HG02763 (cell line): ENCODE results near the gene MUC22.
"Not testable (repeated sequence)": the region's sequence is repeated elsewhere in the genome, so short reads cannot be mapped to it uniquely, and the experiment has no call there.

Experiments
- ATAC-seq: cut with Tn5 transposase; IDR thresholded peaks from one replicate; pipeline ENCODE4 v1.9.1; 2021; ENCODE audit warnings: mild to moderate bottlenecking, moderate library complexity; ENCODE audit not compliant: unreplicated experiment

The MUC22 gene

DNA sequence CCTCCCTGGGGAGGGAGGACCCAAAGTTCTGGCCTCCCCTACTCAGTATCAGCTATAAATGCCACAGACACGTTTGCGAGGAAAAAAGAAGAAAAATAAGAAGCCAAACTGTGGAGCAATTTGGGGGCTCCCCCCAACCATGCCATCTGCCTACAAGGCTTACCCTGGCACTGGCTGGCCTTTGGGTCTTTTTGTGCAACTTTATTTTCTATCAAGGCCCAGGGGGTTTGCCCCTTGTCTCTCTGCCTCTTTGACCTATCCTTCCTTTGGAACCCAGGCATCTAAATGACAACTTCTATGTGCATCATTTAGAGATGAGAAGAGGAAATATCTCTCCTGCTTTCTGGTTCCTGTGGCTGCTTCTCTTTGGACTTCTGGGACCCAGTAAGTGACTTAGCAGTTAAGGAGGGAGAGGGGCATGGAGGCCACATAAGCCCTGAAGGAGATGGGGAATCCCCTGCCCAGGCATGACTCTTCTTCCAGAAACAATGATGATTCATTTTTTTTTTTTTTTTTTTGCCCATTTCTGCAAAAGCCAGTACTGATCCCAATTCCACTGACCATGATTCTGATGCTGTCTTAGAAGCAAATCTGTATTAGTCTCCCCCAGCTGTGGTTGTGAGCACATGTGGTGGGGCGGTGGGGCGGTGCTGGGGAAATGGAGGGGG is at the start of gene MUC22:
Gene MUC22, plus strand, starts transcription at position 82 of the 668 bp plus-strand sequence. Its CDS starts 233 bp downstream, at position 315.
- no peak for ATAC-seq

DNA sequence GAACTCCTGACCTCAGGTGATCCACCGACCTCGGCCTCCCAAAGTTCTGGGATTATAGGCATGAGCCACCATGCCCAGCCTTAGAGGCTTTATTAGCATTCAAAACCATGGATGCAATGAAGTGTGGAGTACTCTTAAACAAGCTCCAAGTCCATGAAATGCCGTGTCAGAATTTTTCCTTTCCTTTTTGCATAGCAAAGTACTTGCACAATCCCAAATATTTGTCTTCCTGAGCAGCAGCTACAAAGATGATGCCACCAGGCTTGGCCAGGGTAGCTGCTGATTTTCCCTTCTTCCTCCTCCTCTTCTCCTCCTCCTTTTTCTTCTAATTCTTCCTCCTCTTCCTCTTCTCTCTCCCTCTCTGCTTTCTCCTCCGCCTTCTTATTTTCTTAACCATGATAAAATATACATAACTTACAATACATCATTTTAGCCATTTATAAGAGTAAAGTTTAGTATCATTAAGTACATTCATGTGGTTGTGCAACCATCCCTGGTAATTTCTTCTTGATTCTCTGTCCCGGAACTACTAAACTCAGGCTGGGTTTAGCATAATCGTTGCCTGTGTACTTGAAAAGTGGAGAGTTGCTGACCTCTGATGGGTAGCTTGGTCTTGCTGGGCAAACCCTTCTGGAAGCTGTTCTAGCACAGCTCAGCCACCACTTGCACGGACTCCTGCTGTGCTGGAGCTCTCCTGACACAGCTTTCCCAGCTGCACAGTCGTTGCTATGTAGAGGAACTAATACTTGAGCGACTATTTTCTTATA is 49.2 kb upstream of the MUC22 start:
- no peak for ATAC-seq

DNA sequence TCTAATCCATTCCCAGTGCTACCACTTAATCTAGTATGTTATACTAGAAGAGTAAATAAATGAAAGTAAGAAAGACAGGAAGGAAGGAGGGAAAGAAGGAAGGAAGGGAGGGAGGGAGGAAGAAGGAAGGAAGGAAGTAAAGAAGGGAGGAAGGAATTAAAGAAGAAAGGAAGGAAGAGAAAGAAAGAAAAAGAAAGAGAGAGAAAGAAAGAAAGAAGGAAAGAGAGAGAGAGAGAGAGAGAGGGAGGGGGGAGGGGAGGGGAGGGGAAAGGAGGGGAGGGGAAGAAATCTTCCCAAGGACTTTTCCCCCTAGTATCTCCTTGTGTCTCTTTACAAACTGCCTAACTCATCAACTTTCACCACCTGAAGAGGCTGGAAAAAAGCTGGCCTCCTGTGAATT is 47.6 kb upstream of the MUC22 start:
- no peak for ATAC-seq

DNA sequence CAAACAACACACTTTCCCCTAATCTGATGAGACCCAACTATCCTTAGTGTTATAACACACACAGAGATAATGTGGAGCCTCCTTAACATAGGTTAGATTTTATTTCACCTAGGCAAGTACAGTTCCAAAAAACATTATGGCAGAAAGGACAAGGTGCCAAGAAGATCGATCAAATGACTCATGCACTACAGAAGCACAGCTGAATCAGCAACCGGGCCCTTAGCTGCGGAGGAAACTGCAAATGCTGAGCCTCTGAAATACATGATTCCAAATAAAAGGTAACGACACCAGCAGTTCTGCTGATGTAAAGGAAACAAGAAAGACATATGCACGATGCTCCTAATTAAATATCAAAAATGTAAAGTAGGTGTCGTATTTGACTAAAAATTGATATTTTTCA is 46.6 kb upstream of the MUC22 start:
- no peak for ATAC-seq

DNA sequence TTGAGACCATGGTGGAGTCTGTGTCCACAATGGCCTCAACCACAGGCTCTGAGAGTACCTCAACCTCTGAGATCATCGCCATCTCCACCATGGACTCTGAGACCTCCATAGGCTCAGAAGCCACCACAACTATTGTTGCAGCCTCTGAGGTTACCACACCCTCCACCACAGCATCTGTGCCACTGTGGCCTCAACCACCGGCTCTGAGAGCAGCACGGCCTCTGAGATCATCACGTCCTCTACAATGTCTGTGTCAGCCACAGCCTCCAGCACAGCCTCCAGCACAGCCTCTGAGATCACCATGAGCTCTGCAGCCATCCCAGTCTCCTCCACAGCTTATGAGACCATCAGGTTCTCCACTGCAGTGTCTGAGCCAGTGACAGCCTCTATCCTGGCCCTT is 46.2 kb upstream of the MUC22 start:
- ATAC-seq: no peak

DNA sequence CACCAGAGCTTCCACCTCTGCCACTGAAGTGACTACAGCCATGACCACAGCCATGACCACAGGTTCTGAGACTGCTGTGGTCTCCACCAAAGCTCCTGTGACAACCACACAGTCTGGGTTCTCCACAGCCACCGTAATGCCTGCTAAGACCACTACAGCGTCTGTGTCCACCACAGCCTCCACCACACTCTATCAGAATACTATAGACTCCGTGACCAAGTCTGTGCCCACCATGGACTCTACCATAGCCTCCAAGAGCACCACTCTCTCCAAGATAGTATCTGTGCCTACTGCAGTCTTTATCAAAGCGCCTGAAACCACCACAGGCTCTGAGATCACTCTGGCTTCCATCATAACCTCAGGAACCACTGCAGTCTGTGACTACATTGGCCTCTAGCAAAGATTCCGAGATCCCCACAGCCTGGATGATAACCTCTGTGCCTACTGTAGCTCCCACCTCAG is 45.1 kb upstream of the MUC22 start:
- no peak for ATAC-seq

DNA sequence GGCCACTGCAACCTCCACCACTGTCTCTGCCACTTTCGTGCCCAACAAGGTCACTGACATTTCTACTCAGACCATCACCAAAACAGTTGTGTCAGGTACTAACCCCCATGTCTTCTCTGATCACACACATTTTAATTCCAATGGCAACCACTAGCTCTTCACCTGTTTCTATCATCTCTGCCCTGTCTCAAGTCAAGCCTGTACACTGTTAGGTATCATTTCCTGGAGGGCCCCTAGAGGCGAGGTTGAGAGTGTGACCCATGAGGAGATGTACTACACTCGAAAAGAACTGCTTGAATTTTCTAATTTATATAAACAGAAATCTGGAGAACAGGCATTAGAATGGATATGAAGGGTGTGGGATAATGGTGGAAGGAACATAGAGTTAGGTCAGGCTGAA is 44.1 kb upstream of the MUC22 start:
- ATAC-seq: no peak

DNA sequence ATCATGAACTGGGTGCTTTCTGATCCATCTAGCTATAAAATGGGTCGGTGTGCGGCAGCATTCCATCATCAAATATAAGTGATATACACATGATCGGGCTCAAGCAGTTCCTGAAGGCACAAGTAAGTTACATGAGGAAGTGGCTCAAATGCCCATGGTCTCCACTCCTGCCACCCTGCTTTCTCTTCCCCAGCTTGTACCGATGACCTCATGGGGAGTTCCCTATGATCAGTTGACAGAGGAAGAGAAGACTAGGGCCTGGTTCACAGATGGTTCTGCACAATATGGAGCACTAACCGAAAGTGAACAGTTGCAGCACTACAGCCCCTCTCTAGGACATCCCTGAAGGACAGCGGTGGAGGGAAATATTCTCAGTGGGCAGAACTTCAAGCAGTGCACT is 41.1 kb upstream of the MUC22 start:
- ATAC-seq: not testable (repeated sequence)

DNA sequence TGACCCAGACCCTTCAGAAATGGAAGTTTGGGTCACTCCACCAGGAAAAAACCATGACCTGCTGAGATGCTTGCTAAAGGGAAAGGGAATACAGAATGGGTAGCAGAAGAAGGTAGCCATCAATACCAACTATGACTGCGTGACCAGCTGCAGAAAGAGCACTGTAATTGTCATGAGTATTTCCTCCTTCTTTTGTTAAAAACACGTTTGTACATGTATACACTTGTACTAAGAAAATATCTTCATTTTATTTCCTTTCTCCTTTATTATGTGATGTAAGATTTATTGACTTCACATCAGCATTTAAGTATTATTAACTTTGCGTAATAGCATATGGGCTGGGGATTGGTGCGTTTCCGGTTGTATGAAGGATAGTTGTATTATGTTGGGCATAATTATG is 39.3 kb upstream of the MUC22 start:
- ATAC-seq: no peak

DNA sequence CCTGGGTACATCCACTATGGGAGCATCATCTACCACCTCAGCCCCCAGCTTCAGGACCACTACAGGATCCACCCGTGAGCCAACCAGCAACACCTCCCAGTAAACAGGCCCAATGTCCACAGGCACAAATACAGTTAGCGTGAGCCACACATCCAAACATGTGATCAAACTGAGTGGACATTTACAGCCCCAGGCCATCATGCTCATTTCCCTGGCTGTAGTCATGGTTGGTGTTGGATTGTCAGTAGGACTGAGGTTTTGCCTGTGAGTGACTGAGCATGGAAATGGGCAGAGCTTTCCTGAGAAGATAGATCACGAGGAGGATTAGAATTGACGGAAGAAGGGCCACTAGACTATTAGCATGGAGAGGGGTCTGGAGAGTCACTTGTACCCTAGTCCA is 37.5 kb upstream of the MUC22 start:
- ATAC-seq: no peak

DNA sequence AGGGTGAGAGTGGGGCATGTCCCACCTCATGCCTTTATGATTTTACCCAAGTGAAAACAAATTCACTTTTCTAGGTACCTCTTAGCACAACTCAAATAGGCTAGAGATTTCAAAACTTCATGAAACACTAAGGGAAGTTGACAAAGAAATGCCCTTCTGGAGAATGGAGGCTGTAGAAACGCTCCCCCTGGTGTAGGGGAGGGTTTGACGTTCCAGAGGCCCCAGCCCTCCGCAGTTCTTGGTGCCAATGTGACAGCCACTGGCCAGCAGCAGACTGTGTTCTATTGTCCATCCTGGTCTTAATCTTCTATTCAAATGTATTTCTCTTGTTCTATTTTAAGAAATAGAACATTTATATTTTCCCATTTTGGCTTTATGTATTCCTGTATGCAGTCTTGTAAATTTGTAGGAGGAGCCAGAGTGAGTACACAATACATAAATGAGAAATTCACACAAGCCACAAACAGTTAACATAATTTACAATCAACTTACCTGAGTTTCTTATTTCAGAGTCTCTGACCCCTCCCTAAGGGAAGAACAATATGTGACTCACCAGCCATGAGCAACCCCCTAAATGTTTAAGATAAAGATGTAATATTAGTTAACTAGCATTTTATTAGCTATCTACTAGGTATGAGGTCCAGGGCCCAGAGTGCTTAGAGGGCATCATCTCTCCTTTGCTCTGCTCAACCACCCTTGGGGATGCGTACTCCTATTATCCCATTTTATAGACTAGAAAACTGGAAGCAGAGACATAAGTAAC is 35.6 kb upstream of the MUC22 start:
- ATAC-seq: no peak

DNA sequence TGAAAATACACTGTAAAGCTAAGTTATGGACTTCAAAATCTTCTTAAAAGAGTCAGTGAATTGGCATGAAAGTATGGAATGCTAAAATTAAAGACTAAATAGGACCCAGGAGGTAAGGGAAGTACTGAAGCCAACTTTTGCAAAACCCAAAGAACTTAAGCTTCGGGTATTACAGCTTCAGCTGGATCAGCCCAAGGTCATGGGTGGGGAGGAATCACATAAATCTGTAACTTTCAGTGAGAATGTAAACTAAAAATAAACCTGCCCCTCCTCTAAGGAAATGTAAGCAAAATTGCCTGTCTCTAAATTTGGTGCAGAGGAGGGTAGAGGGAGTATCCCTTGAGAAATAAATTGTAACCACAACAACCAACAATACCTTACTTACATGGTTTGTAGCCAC is 31.1 kb upstream of the MUC22 start:
- no peak for ATAC-seq

DNA sequence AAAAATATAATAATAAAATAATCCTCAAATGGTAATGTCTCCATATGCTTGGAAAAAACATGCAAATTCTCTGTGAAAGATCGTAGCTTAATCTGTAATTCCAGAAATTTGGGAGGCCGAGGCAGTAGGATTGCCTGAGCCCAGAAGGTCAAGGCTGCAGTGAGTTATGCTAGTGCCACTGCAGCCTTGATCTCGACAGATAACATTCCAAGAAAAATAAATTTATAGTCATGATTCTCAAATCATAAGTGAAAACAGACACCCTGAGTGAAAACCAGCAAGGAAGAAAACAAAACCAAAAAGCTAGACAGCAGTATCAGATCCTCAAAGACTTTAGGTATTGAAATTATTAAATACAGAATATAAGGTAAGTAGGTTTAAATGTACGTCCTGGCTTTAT is 30.6 kb upstream of the MUC22 start:
- ATAC-seq: no peak

DNA sequence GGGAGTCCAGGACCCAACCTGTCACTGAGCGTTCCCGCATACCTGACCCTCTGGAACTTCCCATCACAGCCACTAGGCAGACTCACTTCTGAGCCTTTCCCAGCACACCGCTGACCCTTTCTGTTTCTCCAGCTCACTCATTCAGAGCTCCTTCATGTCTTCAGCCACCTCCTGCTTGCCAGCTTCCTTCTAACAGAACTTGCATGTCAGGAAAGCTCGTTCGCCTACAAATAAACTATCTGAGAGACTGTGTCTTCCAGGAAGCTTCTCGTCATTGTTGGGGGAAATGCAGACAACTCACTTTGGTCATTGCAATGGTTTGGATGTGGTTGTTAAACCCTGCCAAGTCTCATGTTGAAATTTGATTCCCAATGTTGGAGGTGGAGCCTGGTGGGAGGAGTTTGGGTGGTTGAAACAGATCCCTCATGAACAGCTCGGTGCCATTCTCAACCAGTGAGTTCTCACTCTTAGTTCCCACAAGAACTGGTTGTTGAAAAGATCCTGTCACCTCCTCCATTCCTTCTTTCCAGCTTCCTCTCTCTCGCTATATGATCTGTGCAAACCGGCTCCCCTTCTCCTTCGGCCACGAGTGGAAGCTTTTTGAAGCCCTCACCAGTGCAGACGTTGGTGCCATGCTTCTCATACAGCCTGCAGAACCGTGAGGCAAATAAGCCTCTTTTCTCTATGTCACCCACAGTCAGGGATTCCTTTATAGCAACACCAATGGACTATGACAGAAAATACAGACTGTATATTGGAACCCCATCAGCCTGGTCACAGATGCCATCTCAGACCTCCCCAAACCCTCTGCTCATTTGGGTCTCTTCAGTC is 28.1 kb upstream of the MUC22 start:
- no peak for ATAC-seq

DNA sequence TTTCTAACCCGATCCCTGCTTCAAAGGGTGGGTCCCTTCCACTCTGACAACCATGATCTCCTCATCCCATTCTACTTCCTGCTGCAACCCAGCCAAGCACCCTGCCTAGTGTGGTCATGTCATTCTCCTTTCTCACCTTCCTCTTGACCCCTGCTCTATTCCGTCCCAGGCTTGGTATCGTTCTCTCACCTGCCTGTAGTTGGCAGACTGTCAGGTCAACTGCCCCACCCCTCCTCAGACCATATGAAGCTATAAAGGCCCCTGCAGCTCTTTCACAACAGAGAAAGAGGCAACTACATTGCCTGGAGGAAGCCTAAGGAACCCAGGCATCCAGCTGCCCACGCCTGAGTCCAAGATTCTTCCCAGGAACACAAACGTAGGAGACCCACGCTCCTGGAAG is 26.8 kb upstream of the MUC22 start, which contains the start of gene MUC21:
Gene MUC21, plus strand, starts transcription at position 280 of the 400 bp plus-strand sequence. CDS start 241 bp downstream, outside the sequence.
- no peak for ATAC-seq

DNA sequence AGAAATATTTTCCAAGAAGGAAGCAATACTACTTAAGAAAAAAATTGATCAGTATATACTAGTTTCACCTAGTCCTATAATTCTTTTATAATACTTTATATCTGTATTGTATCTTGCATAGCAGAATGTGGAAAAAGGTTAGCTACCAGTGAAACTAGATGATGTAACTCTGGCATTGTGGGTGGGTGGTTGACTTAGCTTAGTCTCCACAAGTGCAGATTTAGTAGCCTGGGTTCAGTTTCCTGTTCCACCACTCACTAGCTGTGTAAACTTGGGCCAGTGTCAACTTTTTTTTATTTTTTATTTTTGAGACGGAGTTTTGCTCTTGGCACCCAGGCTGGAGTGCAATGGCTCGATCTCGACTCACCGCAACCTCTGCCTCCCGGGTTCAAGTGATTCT is 24.8 kb upstream of the MUC22 start:
- no peak for ATAC-seq

DNA sequence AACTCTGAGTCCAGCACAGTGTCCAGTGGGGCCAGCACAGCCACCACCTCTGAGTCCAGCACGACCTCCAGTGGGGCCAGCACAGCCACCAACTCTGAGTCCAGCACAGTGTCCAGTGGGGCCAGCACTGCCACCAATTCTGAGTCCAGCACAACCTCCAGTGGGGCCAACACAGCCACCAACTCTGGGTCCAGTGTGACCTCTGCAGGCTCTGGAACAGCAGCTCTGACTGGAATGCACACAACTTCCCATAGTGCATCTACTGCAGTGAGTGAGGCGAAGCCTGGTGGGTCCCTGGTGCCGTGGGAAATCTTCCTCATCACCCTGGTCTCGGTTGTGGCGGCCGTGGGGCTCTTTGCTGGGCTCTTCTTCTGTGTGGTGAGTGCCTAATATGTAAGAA is 23.0 kb upstream of the MUC22 start:
- ATAC-seq: no peak

DNA sequence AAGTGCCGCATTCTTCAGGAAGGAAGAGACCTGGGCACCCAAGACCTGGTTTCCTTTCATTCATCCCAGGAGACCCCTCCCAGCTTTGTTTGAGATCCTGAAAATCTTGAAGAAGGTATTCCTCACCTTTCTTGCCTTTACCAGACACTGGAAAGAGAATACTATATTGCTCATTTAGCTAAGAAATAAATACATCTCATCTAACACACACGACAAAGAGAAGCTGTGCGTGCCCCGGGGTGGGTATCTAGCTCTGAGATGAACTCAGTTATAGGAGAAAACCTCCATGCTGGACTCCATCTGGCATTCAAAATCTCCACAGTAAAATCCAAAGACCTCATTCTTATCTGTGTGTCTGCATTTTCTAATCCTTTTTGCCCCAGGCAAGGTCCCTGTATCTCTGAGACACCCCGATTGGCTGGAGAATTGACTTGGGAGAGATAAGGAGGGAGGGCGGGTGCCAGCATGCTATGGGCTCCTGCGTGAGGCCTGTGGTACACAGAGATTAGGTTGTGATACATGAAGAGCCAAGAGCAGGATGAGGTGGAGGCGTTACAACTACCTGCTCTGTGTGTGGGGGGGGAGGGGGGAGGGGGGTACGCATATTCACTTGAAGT is 22.0 kb upstream of the MUC22 start:
- ATAC-seq: no peak

DNA sequence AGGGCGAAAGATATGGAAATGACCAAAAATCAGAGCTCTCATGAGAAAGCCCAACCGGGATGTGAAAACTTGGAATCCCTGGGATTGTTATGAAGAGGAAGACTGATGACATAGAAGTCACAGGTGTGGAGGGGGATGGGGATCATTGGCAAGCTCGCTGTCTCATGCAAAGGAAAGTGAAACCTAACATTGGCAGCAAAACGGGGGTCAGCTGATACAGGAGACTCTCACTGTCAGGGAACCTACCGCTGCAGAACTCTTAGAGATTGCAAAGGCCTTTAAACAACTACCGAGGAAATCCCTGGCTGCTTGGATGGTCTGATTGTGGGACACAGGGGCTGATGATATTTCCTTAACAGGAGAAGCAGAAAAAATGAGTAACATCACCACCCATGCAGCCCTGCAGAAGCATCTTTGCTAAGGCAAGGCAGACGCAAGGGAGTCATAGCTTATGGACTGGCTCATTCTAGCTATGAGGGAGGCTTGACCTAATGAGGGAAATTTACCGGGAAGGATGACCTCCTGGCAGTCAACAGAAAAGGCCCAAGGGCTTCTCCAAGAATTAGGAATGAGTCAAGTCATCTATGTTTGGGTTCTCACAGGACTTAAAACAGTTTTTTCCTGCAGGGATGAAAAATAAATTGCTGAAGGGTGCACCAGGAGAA is 19.7 kb upstream of the MUC22 start:
- no peak for ATAC-seq

DNA sequence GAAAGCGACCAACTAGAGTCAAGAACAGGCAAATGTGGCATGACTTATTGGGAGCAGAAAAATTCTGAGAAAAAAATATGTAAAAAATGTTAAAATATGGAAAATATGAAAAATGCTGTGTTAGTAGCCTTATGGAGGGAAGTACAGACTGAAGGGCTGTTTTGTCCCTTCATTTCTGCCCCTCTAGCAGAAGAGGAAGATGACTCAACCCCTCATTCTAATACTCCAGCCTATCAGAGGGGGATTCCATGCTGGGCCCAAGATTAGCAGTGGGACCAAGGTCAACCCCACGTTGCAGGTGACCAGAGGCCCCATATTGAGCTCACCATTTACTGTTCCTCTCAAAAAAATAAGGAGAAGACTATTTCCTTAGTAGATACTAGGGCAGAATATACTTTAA is 18.4 kb upstream of the MUC22 start:
- no peak for ATAC-seq
